ENCODE measurements around the gene KRTAP10-5. TPM values are rescaled to one million over a fixed set of nuclear protein-coding genes. Genes with fewer than 3 reads are reported as not detected.

Gene KRTAP10-5
- total and polyA plus RNA-seq, 10 donors: not detected

DNA sequence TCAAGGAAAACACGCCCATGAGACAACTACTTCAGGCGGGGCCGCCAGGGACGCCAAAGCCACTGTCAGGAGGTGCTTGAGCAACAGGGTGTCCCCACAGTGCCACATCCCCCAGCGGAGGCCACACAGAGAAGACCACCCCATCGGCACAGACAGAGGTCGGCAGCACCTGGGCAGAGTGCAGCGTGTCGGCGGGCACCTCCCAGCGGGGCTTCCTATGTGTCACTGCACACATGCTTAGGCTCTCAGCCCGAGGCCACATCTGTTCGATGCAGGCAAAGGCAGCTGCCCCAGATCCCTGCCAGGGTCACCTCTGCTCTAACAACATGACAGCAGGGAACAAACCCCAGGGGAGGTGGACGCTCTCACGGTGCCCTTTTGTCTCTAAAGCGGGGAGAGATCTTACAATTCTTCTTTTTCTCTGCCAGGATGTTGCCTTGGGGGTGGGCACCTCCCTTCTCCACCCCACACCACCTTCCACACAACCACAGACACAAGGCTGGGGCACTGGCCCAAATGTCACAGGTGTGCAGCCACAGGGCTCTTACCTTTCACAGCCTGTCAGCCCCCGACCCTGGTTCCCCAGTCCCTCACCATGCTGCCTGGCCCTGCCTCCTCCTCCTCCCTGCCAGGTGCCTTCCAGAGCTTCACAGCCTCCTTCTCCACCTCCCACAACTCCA lies 35.6 kb upstream of the KRTAP10-5 start:
- no peak overlapping the region for H3K4me3 ChIP-seq

DNA sequence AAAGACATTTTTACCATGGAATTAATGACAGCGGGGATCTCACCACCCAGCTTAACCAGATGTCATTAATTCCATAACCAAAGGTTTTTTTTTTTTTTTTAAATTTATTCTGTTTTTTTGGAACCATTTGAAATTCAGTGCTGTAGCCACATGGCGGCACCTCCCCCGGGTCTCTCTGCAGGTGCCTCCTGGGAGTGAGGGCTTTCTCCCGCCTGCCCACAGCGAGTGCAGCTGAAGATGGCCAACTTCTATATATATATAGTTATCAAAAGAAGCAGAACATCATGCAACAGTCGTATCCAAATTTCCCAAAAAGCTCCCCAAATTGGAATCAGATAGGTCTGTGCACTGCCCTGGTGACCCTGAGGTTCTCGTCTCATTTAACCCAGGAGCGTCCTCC lies 35.1 kb upstream of the KRTAP10-5 start:
- Histone ChIP-seq H3K36me3 (no peaks in the 10 kb centered on the region), H3K27me3 (replicated peaks in 1 of 7) (peaks cover 0 to 41% (median 0%) of the 10 kb centered on the region in 7 donors), H3K9me3 (peaks cover 0 to 30% (median 27%) of the 10 kb centered on the region in 8 donors), H3K27ac (no peak overlapping the region), H3K4me1 (peaks cover 0 to 18% (median 5%) of the 10 kb centered on the region in 6 donors), H3K4me3 (no peak overlapping the region)
- intact Hi-C loops (cut with DNase I; ENCODE audit: low total_unique reads): no loop called here
- TF ChIP-seq POLR2AphosphoS5 (IDR thresholded peaks at IDR 0.05) (no peak), POLR2A (IDR thresholded peaks at IDR 0.05) (no peak)
- WGBS, 5 donors: 77 to 85% (median 83%) methylated on average over 8 of the region's 8 CpGs
- no peak for DNase-seq

More for the DNA sequence above, 35.6 kb upstream of the KRTAP10-5 start:
- no peak overlapping the region for H3K27ac ChIP-seq
- DNase-seq: peak; percentile 64
- peaks cover 0 to 28% (median 26%) of the 10 kb centered on the region in 8 donors for H3K9me3 ChIP-seq
- no peaks in the 10 kb centered on the region for H3K36me3 ChIP-seq
- WGBS, 5 donors: 75 to 84% (median 81%) methylated on average over 12 to 17 of the region's 17 CpGs
- intact Hi-C loops (cut with DNase I; ENCODE audit: low total_unique reads): no loop called here
- TF ChIP-seq, protein P1, sequence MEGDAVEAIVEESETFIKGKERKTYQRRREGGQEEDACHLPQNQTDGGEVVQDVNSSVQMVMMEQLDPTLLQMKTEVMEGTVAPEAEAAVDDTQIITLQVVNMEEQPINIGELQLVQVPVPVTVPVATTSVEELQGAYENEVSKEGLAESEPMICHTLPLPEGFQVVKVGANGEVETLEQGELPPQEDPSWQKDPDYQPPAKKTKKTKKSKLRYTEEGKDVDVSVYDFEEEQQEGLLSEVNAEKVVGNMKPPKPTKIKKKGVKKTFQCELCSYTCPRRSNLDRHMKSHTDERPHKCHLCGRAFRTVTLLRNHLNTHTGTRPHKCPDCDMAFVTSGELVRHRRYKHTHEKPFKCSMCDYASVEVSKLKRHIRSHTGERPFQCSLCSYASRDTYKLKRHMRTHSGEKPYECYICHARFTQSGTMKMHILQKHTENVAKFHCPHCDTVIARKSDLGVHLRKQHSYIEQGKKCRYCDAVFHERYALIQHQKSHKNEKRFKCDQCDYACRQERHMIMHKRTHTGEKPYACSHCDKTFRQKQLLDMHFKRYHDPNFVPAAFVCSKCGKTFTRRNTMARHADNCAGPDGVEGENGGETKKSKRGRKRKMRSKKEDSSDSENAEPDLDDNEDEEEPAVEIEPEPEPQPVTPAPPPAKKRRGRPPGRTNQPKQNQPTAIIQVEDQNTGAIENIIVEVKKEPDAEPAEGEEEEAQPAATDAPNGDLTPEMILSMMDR (IDR thresholded peaks at IDR 0.05 in 8 of 11, conservative IDR thresholded peaks at IDR 0.05 in 3 of 11): no peak
- TF ChIP-seq POLR2AphosphoS5 (IDR thresholded peaks at IDR 0.05) (no peak), POLR2A (IDR thresholded peaks at IDR 0.05) (no peak)
- peaks cover 0 to 41% (median 0%) of the 10 kb centered on the region in 7 donors for H3K27me3 ChIP-seq (replicated peaks in 1 of 7)
- peaks cover 0 to 18% (median 5%) of the 10 kb centered on the region in 6 donors for H3K4me1 ChIP-seq

- DNase-seq: no peak
- TF ChIP-seq POLR2AphosphoS5 (IDR thresholded peaks at IDR 0.05) (no peak), POLR2A (IDR thresholded peaks at IDR 0.05) (no peak)
- TF ChIP-seq, protein P1 (IDR thresholded peaks at IDR 0.05 in 8 of 11, conservative IDR thresholded peaks at IDR 0.05 in 3 of 11): no peak
- WGBS, 5 donors: 90 to 94% (median 91%) methylated on average over 28 of the region's 28 CpGs
- H3K9me3 ChIP-seq: peaks cover 0 to 30% (median 27%) of the 10 kb centered on the region in 8 donors
- no peak overlapping the region for H3K27ac ChIP-seq
- H3K4me1 ChIP-seq: peaks cover 0 to 18% (median 5%) of the 10 kb centered on the region in 6 donors
- no peak overlapping the region for H3K4me3 ChIP-seq
- intact Hi-C loops (cut with DNase I; ENCODE audit: low total_unique reads): no loop called here
- peaks cover 0 to 41% (median 0%) of the 10 kb centered on the region in 7 donors for H3K27me3 ChIP-seq (replicated peaks in 1 of 7)
- no peaks in the 10 kb centered on the region for H3K36me3 ChIP-seq
Observed at GRCh38 chr21:44614961-44615391, 34.6 kb upstream of the KRTAP10-5 start.

DNA sequence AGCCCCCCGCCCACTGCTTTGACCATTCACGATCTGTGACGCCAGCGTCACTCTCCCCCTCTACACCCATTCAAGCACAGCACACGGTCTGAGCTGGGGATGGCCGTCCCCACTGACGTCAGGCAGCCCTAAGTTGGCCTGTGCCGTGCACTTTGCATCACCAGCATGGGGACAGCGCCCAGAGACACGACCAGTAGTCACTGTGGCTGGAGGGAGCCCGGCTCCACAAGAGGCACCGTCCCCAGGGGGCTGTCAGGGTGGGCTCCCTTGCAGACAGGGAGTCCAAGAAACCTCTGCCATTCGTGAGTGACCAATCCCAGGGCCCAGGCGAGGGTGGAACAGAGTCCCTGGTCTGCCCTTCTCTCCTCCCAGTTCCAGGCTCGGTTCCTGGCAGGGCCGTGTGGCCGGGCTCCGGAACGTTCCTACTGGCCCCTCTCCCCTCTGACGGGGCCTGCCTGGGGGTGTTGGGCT lies 33.8 kb upstream of the KRTAP10-5 start:
- intact Hi-C loops (cut with DNase I; ENCODE audit: low total_unique reads): no loop called here
- Histone ChIP-seq H3K9me3 (peaks cover 0 to 31% (median 29%) of the 10 kb centered on the region in 8 donors), H3K27me3 (replicated peaks in 1 of 7) (peaks cover 0 to 41% (median 0%) of the 10 kb centered on the region in 7 donors), H3K4me1 (peaks cover 0 to 11% (median 4%) of the 10 kb centered on the region in 6 donors), H3K4me3 (no peak overlapping the region), H3K36me3 (no peaks in the 10 kb centered on the region), H3K27ac (no peak overlapping the region)
- TF ChIP-seq, protein P1 (IDR thresholded peaks at IDR 0.05 in 8 of 11, conservative IDR thresholded peaks at IDR 0.05 in 3 of 11): no peak
- TF ChIP-seq POLR2AphosphoS5 (IDR thresholded peaks at IDR 0.05) (no peak), POLR2A (IDR thresholded peaks at IDR 0.05) (no peak)
- WGBS, 5 donors: 83 to 88% (median 85%) methylated on average over 19 to 20 of the region's 20 CpGs
- no peak for DNase-seq
